Measurements from ENCODE around the gene ZNF132. TPM values are rescaled to one million over a fixed set of nuclear protein-coding genes. Genes with fewer than 3 reads are reported as not detected.

Gene ZNF132
- total and polyA plus RNA-seq, 3 experiments from 2014 or later: 0.97 to 5.2 (median 4.9) TPM

- peaks cover 0 to 26% (median 0%) of the 10 kb centered on the region in 3 donors for H3K36me3 Mint-ChIP-seq
- H3K27me3 ChIP-seq (ENCODE audit: insufficient read depth, low read length, poor library complexity, severe bottlenecking): no peaks in the 10 kb centered on the region
- DNase-seq: no peak
- H3K27ac ChIP-seq (ENCODE audit: low read depth, low read length): peak overlapping the region; percentile 6
- peaks cover 0 to 2% of the 10 kb centered on the region in 2 donors for H3K27me3 Mint-ChIP-seq
- no peaks in the 10 kb centered on the region for H3K9me3 Mint-ChIP-seq
- H3K4me1 ChIP-seq (ENCODE audit: insufficient read depth, low read length): peaks cover 13% of the 10 kb centered on the region
- H3K9me3 ChIP-seq (ENCODE audit: low read length): no peaks in the 10 kb centered on the region
- H3K36me3 ChIP-seq (ENCODE audit: insufficient read depth, low read length): peaks cover 5% of the 10 kb centered on the region
- POLR2A ChIA-PET: no interaction called here
- H3K27ac Mint-ChIP-seq: peak overlapping the region in 7 of 8 donors; percentile 77 to 96 (median 90)
- H3K4me3 ChIP-seq (ENCODE audit: low read length): peak overlapping the region; percentile 81
- peaks cover 22 to 28% (median 25%) of the 10 kb centered on the region in 3 donors for H3K4me1 Mint-ChIP-seq
- peak overlapping the region; percentile 84 to 94 (median 86) for H3K4me3 Mint-ChIP-seq
- CTCF ChIA-PET: interaction anchor here (1.1 to 1.2 kb wide), 2 partner anchors 48 to 54 kb away, joined by 3 read pairs; partner anchors contain the start of gene ZBTB45
These were observed 26.3 kb upstream of the ZNF132 start for GRCh38 chr19:58466089-58466759.

GRCh38 chr19:58460039-58460438 lies 20.1 kb upstream of the ZNF132 start:
- peaks cover 0 to 20% (median 9%) of the 10 kb centered on the region in 3 donors for H3K36me3 Mint-ChIP-seq
- Histone ChIP-seq H3K27me3 (ENCODE audit: insufficient read depth, low read length, poor library complexity, severe bottlenecking) (no peaks in the 10 kb centered on the region), H3K9me3 (ENCODE audit: low read length) (no peaks in the 10 kb centered on the region), H3K36me3 (ENCODE audit: insufficient read depth, low read length) (no peaks in the 10 kb centered on the region), H3K27ac (ENCODE audit: low read depth, low read length) (no peak overlapping the region), H3K4me3 (ENCODE audit: low read length) (no peak overlapping the region), H3K4me1 (ENCODE audit: insufficient read depth, low read length) (no peaks in the 10 kb centered on the region)
- peaks cover 0 to 2% of the 10 kb centered on the region in 2 donors for H3K27me3 Mint-ChIP-seq
- H3K4me3 Mint-ChIP-seq: no peak overlapping the region
- no peak overlapping the region for H3K27ac Mint-ChIP-seq
- H3K9me3 Mint-ChIP-seq: no peaks in the 10 kb centered on the region
- no peak for DNase-seq
- peaks cover 0 to 1% (median 0%) of the 10 kb centered on the region in 3 donors for H3K4me1 Mint-ChIP-seq
- CTCF ChIA-PET: no interaction called here
- POLR2A ChIA-PET: no interaction called here

GRCh38 chr19:58456111-58456510 lies 16.2 kb upstream of the ZNF132 start:
- DNase-seq: no peak
- H3K9me3 ChIP-seq (ENCODE audit: low read length): no peaks in the 10 kb centered on the region
- H3K4me1 ChIP-seq (ENCODE audit: insufficient read depth, low read length): peaks cover 1% of the 10 kb centered on the region
- POLR2A ChIA-PET: no interaction called here
- Mint-ChIP-seq H3K27ac (no peak overlapping the region), H3K4me1 (peaks cover 9 to 19% (median 14%) of the 10 kb centered on the region in 3 donors), H3K9me3 (no peaks in the 10 kb centered on the region), H3K4me3 (no peak overlapping the region), H3K36me3 (peaks cover 0 to 34% (median 9%) of the 10 kb centered on the region in 3 donors), H3K27me3 (peaks cover 0 to 3% of the 10 kb centered on the region in 2 donors)
- CTCF ChIA-PET: no interaction called here
- H3K36me3 ChIP-seq (ENCODE audit: insufficient read depth, low read length): peaks cover 3% of the 10 kb centered on the region
- H3K27me3 ChIP-seq (ENCODE audit: insufficient read depth, low read length, poor library complexity, severe bottlenecking): no peaks in the 10 kb centered on the region
- no peak overlapping the region for H3K27ac ChIP-seq (ENCODE audit: low read depth, low read length)
- no peak overlapping the region for H3K4me3 ChIP-seq (ENCODE audit: low read length)

- Mint-ChIP-seq H3K27ac (no peak overlapping the region), H3K36me3 (peaks cover 0 to 34% (median 9%) of the 10 kb centered on the region in 3 donors), H3K9me3 (no peaks in the 10 kb centered on the region), H3K27me3 (peaks cover 0 to 3% of the 10 kb centered on the region in 2 donors), H3K4me3 (peak overlapping the region in 2 of 7 donors; percentile 42 to 65), H3K4me1 (peaks cover 17 to 24% (median 20%) of the 10 kb centered on the region in 3 donors)
- Histone ChIP-seq H3K27me3 (ENCODE audit: insufficient read depth, low read length, poor library complexity, severe bottlenecking) (no peaks in the 10 kb centered on the region), H3K27ac (ENCODE audit: low read depth, low read length) (no peak overlapping the region), H3K36me3 (ENCODE audit: insufficient read depth, low read length) (peaks cover 3% of the 10 kb centered on the region), H3K4me1 (ENCODE audit: insufficient read depth, low read length) (peaks cover 6% of the 10 kb centered on the region), H3K9me3 (ENCODE audit: low read length) (no peaks in the 10 kb centered on the region), H3K4me3 (ENCODE audit: low read length) (no peak overlapping the region)
- DNase-seq: no peak
- ChIA-PET CTCF (no interaction called here), POLR2A (no interaction called here)
These were observed 15.4 kb upstream of the ZNF132 start for GRCh38 chr19:58455306-58455705.

GRCh38 chr19:58453743-58454142 lies 13.8 kb upstream of the ZNF132 start:
- DNase-seq: no peak
- Mint-ChIP-seq H3K27me3 (peaks cover 10 to 11% of the 10 kb centered on the region in 2 donors), H3K9me3 (peaks cover 0 to 6% (median 0%) of the 10 kb centered on the region in 5 donors), H3K4me1 (peaks cover 18 to 23% (median 20%) of the 10 kb centered on the region in 3 donors), H3K36me3 (peaks cover 0 to 34% (median 8%) of the 10 kb centered on the region in 3 donors), H3K4me3 (peak overlapping the region in 6 of 7 donors; percentile 8 to 79 (median 60)), H3K27ac (no peak overlapping the region)
- POLR2A ChIA-PET: no interaction called here
- no peak overlapping the region for H3K4me3 ChIP-seq (ENCODE audit: low read length)
- peaks cover 3% of the 10 kb centered on the region for H3K36me3 ChIP-seq (ENCODE audit: insufficient read depth, low read length)
- no peaks in the 10 kb centered on the region for H3K9me3 ChIP-seq (ENCODE audit: low read length)
- CTCF ChIA-PET: no interaction called here
- H3K27me3 ChIP-seq (ENCODE audit: insufficient read depth, low read length, poor library complexity, severe bottlenecking): no peaks in the 10 kb centered on the region
- no peak overlapping the region for H3K27ac ChIP-seq (ENCODE audit: low read depth, low read length)
- peaks cover 6% of the 10 kb centered on the region for H3K4me1 ChIP-seq (ENCODE audit: insufficient read depth, low read length)

GRCh38 chr19:58451358-58452101 lies 11.6 kb upstream of the ZNF132 start, which contains the start of gene ZNF324B:
Gene ZNF324B (plus strand): TSS chr19:58451622. CDS start chr19:58453702, 2,080 bp downstream.
- Histone ChIP-seq H3K36me3 (ENCODE audit: insufficient read depth, low read length) (peaks cover 3% of the 10 kb centered on the region), H3K27me3 (ENCODE audit: insufficient read depth, low read length, poor library complexity, severe bottlenecking) (peaks cover 12% of the 10 kb centered on the region), H3K4me3 (ENCODE audit: low read length) (peak within 1 kb of the TSS; percentile 81), H3K27ac (ENCODE audit: low read depth, low read length) (peak within 1 kb of the TSS; percentile 65), H3K4me1 (ENCODE audit: insufficient read depth, low read length) (peaks cover 6% of the 10 kb centered on the region), H3K9me3 (ENCODE audit: low read length) (no peaks in the 10 kb centered on the region)
- peak; percentile 96 to 98 (median 96) for DNase-seq
- Mint-ChIP-seq H3K27me3 (peaks cover 19 to 28% of the 10 kb centered on the region in 2 donors), H3K27ac (peak within 1 kb of the TSS; percentile 18 to 94 (median 88)), H3K4me1 (peaks cover 18 to 23% (median 20%) of the 10 kb centered on the region in 3 donors), H3K4me3 (peak within 1 kb of the TSS; percentile 83 to 90 (median 88)), H3K9me3 (peaks cover 0 to 12% (median 8%) of the 10 kb centered on the region in 5 donors), H3K36me3 (peaks cover under 1 to 21% (median 6%) of the 10 kb centered on the region in 3 donors)
- ChIA-PET CTCF (interaction anchor here (0.8 kb wide), 1 partner anchor 12 kb away, joined by 3 read pairs; the partner anchor contains the start of gene ZNF132), POLR2A (interaction anchor here (0.6 to 0.8 kb wide), 3 partner anchors 44 to 316 kb away, joined by 3 to 8 read pairs (median 3); partner anchors contain the start of gene ZNF584)

GRCh38 chr19:58450856-58451357 lies 11.0 kb upstream of the ZNF132 start:
- H3K4me3 ChIP-seq (ENCODE audit: low read length): peak overlapping the region; percentile 81
- H3K9me3 ChIP-seq (ENCODE audit: low read length): no peaks in the 10 kb centered on the region
- no peak for DNase-seq
- Mint-ChIP-seq H3K36me3 (peaks cover 0 to 16% (median 6%) of the 10 kb centered on the region in 3 donors), H3K27me3 (peaks cover 19 to 31% of the 10 kb centered on the region in 2 donors), H3K9me3 (peaks cover 0 to 12% (median 8%) of the 10 kb centered on the region in 5 donors), H3K4me3 (peak overlapping the region; percentile 83 to 90 (median 88)), H3K4me1 (peaks cover 18 to 23% (median 20%) of the 10 kb centered on the region in 3 donors), H3K27ac (peak overlapping the region; percentile 18 to 94 (median 81))
- H3K27ac ChIP-seq (ENCODE audit: low read depth, low read length): peak overlapping the region; percentile 65
- ChIA-PET CTCF (interaction anchor here (0.8 kb wide), 1 partner anchor 11 kb away, joined by 3 read pairs; the partner anchor contains the start of gene ZNF132), POLR2A (interaction anchor here (0.6 to 0.7 kb wide), 2 partner anchors 315 to 1856 kb away, joined by 3 to 5 read pairs; no protein-coding TSS in a partner anchor)
- peaks cover 6% of the 10 kb centered on the region for H3K4me1 ChIP-seq (ENCODE audit: insufficient read depth, low read length)
- H3K36me3 ChIP-seq (ENCODE audit: insufficient read depth, low read length): peaks cover 3% of the 10 kb centered on the region
- peaks cover 12% of the 10 kb centered on the region for H3K27me3 ChIP-seq (ENCODE audit: insufficient read depth, low read length, poor library complexity, severe bottlenecking)

Data from CD8-positive, alpha-beta memory T cell (primary cell).